ENCODE measurements around the gene SLC4A11.

GRCh38 chr20:3239026-3239866 lies at the start of gene SLC4A11:
- TF ChIP-seq POLR2A (IDR thresholded peaks at IDR 0.05), result no peak
- no peak for TF ChIP-seq CTCF (IDR thresholded peaks at IDR 0.05)

Data from lower leg skin (tissue), 3 donors.